ENCODE measurements around the gene ODF2. TPM values are rescaled to one million over a fixed set of nuclear protein-coding genes. Genes with fewer than 3 reads are reported as not detected.
A peak's percentile ranks its signal among the peaks of the same experiment; 100 is the strongest.

Gene ODF2
- total RNA-seq, 1 donor from 2014 or later: 83.8 TPM

GRCh38 chr9:128521956-128522355 lies 66.2 kb downstream of the ODF2 start:
- peaks cover 14% of the 10 kb centered on the region for H3K4me1 Mint-ChIP-seq (ENCODE audit: unreplicated experiment)
- no peak overlapping the region for H3K27ac Mint-ChIP-seq (ENCODE audit: unreplicated experiment)
- peaks cover 43% of the 10 kb centered on the region for H3K36me3 Mint-ChIP-seq (ENCODE audit: low read depth, unreplicated experiment)
- no peaks in the 10 kb centered on the region for H3K9me3 Mint-ChIP-seq (ENCODE audit: unreplicated experiment)
- DNase-seq (ENCODE audit: low spot score): no peak
- H3K27me3 Mint-ChIP-seq (ENCODE audit: unreplicated experiment): no peaks in the 10 kb centered on the region
- no peak for TF ChIP-seq CTCF (IDR thresholded peaks at IDR 0.05; ENCODE audit: unreplicated experiment)
- peak overlapping the region; percentile 6 for H3K4me3 Mint-ChIP-seq (ENCODE audit: unreplicated experiment)

GRCh38 chr9:128523199-128523925 lies 67.6 kb downstream of the ODF2 start:
- Mint-ChIP-seq H3K36me3 (ENCODE audit: low read depth, unreplicated experiment) (peaks cover 36% of the 10 kb centered on the region), H3K9me3 (ENCODE audit: unreplicated experiment) (no peaks in the 10 kb centered on the region), H3K4me1 (ENCODE audit: unreplicated experiment) (peaks cover 14% of the 10 kb centered on the region), H3K4me3 (ENCODE audit: unreplicated experiment) (peak overlapping the region; percentile 43), H3K27me3 (ENCODE audit: unreplicated experiment) (no peaks in the 10 kb centered on the region), H3K27ac (ENCODE audit: unreplicated experiment) (peak overlapping the region; percentile 24)
- TF ChIP-seq CTCF (IDR thresholded peaks at IDR 0.05; ENCODE audit: unreplicated experiment): no peak
- no peak for DNase-seq (ENCODE audit: low spot score)

GRCh38 chr9:128526720-128527119 lies 70.9 kb downstream of the ODF2 start:
- no peak for DNase-seq (ENCODE audit: low spot score)
- Mint-ChIP-seq H3K36me3 (ENCODE audit: low read depth, unreplicated experiment) (peaks cover 36% of the 10 kb centered on the region), H3K27me3 (ENCODE audit: unreplicated experiment) (no peaks in the 10 kb centered on the region), H3K4me1 (ENCODE audit: unreplicated experiment) (peaks cover 24% of the 10 kb centered on the region), H3K9me3 (ENCODE audit: unreplicated experiment) (no peaks in the 10 kb centered on the region), H3K27ac (ENCODE audit: unreplicated experiment) (no peak overlapping the region), H3K4me3 (ENCODE audit: unreplicated experiment) (no peak overlapping the region)
- TF ChIP-seq CTCF (IDR thresholded peaks at IDR 0.05; ENCODE audit: unreplicated experiment): no peak

GRCh38 chr9:128528445-128529160 lies 72.8 kb downstream of the ODF2 start:
- H3K4me3 Mint-ChIP-seq (ENCODE audit: unreplicated experiment): no peak overlapping the region
- peaks cover 33% of the 10 kb centered on the region for H3K36me3 Mint-ChIP-seq (ENCODE audit: low read depth, unreplicated experiment)
- DNase-seq (ENCODE audit: low spot score): no peak
- H3K9me3 Mint-ChIP-seq (ENCODE audit: unreplicated experiment): no peaks in the 10 kb centered on the region
- peaks cover 11% of the 10 kb centered on the region for H3K4me1 Mint-ChIP-seq (ENCODE audit: unreplicated experiment)
- no peak overlapping the region for H3K27ac Mint-ChIP-seq (ENCODE audit: unreplicated experiment)
- no peaks in the 10 kb centered on the region for H3K27me3 Mint-ChIP-seq (ENCODE audit: unreplicated experiment)
- TF ChIP-seq CTCF (IDR thresholded peaks at IDR 0.05; ENCODE audit: unreplicated experiment): no peak

- Mint-ChIP-seq H3K27ac (ENCODE audit: unreplicated experiment) (peak overlapping the region; percentile 10), H3K36me3 (ENCODE audit: low read depth, unreplicated experiment) (peaks cover 34% of the 10 kb centered on the region), H3K27me3 (ENCODE audit: unreplicated experiment) (no peaks in the 10 kb centered on the region), H3K4me3 (ENCODE audit: unreplicated experiment) (peak overlapping the region; percentile 8), H3K9me3 (ENCODE audit: unreplicated experiment) (no peaks in the 10 kb centered on the region), H3K4me1 (ENCODE audit: unreplicated experiment) (peaks cover 11% of the 10 kb centered on the region)
- DNase-seq (ENCODE audit: low spot score): no peak
- no peak for TF ChIP-seq CTCF (IDR thresholded peaks at IDR 0.05; ENCODE audit: unreplicated experiment)
Measured at GRCh38 chr9:128529191-128529590, 73.4 kb downstream of the ODF2 start.
